Measurements from ENCODE around the gene DSCAM. TPM values are rescaled to one million over a fixed set of nuclear protein-coding genes. Genes with fewer than 3 reads are reported as not detected.

The DSCAM gene
- total and polyA plus RNA-seq, 2 experiments from 2014 or later: 0.07 TPM; not detected in 1

GRCh38 chr21:40602080-40602479, 244.9 kb downstream of the DSCAM start:
- H3K4me1 Mint-ChIP-seq: peaks cover 9% of the 10 kb centered on the region; the same call in 2 of the 3 replicates
- ATAC-seq (no peak), DNase-seq (ENCODE audit: low spot score) (no peak)
- no peaks in the 10 kb centered on the region for H3K36me3 ChIP-seq (ENCODE audit: insufficient read depth)
- no peak overlapping the region for H2AFZ ChIP-seq
- H4K20me1 ChIP-seq (replicated peaks; ENCODE audit: insufficient read depth): no peaks in the 10 kb centered on the region
- H3K4me3 Mint-ChIP-seq: no peak overlapping the region
- H3K36me3 Mint-ChIP-seq (ENCODE audit: low read depth): peaks cover 9% of the 10 kb centered on the region
- no peaks in the 10 kb centered on the region for H3F3A ChIP-seq (replicated peaks; ENCODE audit: low read depth)
- peaks cover 85% of the 10 kb centered on the region for H3K9me3 Mint-ChIP-seq
- H3K4me1 ChIP-seq (ENCODE audit: insufficient read depth): no peaks in the 10 kb centered on the region
- no peak overlapping the region for H3K27ac ChIP-seq (ENCODE audit: low read depth)
- no peaks in the 10 kb centered on the region for H3K9me2 ChIP-seq (ENCODE audit: insufficient read depth)
- no peaks in the 10 kb centered on the region for H3K27me3 ChIP-seq (ENCODE audit: insufficient read depth)
- peaks cover 6% of the 10 kb centered on the region for H3K27me3 Mint-ChIP-seq (ENCODE audit: insufficient read depth, low read depth, poor library complexity)
- H3K4me2 ChIP-seq: no peak overlapping the region
- no peaks in the 10 kb centered on the region for H3K79me2 ChIP-seq (replicated peaks; ENCODE audit: insufficient read depth)
- no peak for TF ChIP-seq JUNB (IDR thresholded peaks at IDR 0.05; ENCODE audit: unreplicated experiment)
- no peak overlapping the region for H3K27ac Mint-ChIP-seq
- H3K4me3 ChIP-seq: no peak overlapping the region

GRCh38 chr21:40595806-40596205, 251.2 kb downstream of the DSCAM start:
- Mint-ChIP-seq H3K4me1 (no peaks in the 10 kb centered on the region), H3K36me3 (ENCODE audit: low read depth) (peaks cover 2% of the 10 kb centered on the region; the same call in 2 of the 3 replicates), H3K27me3 (ENCODE audit: insufficient read depth, low read depth, poor library complexity) (peaks cover 2% of the 10 kb centered on the region), H3K27ac (no peak overlapping the region), H3K9me3 (peaks cover 87% of the 10 kb centered on the region), H3K4me3 (no peak overlapping the region)
- DNase-seq (ENCODE audit: low spot score): no peak
- no peaks in the 10 kb centered on the region for H3K4me1 ChIP-seq (ENCODE audit: insufficient read depth)
- no peaks in the 10 kb centered on the region for H3K27me3 ChIP-seq (ENCODE audit: insufficient read depth)
- H3K36me3 ChIP-seq (ENCODE audit: insufficient read depth): no peaks in the 10 kb centered on the region
- H3F3A ChIP-seq (replicated peaks; ENCODE audit: low read depth): no peaks in the 10 kb centered on the region
- no peaks in the 10 kb centered on the region for H3K9me2 ChIP-seq (ENCODE audit: insufficient read depth)
- no peak overlapping the region for H3K27ac ChIP-seq (ENCODE audit: low read depth)
- no peak for ATAC-seq
- no peak overlapping the region for H3K4me3 ChIP-seq
- H4K20me1 ChIP-seq (replicated peaks; ENCODE audit: insufficient read depth): no peaks in the 10 kb centered on the region
- H3K4me2 ChIP-seq: no peak overlapping the region
- no peaks in the 10 kb centered on the region for H3K79me2 ChIP-seq (replicated peaks; ENCODE audit: insufficient read depth)
- no peak overlapping the region for H2AFZ ChIP-seq
- no peak for TF ChIP-seq NANOG (IDR thresholded peaks at IDR 0.05; ENCODE audit: borderline replicate concordance)
- no peak for TF ChIP-seq EZH2 (IDR thresholded peaks at IDR 0.05; ENCODE audit: low read depth, unreplicated experiment)
- TF ChIP-seq ZNF114 (CRISPR knock-in tag; IDR thresholded peaks at IDR 0.05): no peak
- TF ChIP-seq CTCF (conservative IDR thresholded peaks at IDR 0.05; ENCODE audit: low read depth in 2 of 2): no peak
- TF ChIP-seq REST (IDR thresholded peaks at IDR 0.05; ENCODE audit: unreplicated experiment): no peak
- TF ChIP-seq JUNB (IDR thresholded peaks at IDR 0.05; ENCODE audit: unreplicated experiment): no peak
- no peak for TF ChIP-seq POLR2AphosphoS5 (IDR thresholded peaks at IDR 0.05; ENCODE audit: low read depth)
- TF ChIP-seq ZNF462 (CRISPR knock-in tag; IDR thresholded peaks at IDR 0.05): no peak
- TF ChIP-seq, protein P1, sequence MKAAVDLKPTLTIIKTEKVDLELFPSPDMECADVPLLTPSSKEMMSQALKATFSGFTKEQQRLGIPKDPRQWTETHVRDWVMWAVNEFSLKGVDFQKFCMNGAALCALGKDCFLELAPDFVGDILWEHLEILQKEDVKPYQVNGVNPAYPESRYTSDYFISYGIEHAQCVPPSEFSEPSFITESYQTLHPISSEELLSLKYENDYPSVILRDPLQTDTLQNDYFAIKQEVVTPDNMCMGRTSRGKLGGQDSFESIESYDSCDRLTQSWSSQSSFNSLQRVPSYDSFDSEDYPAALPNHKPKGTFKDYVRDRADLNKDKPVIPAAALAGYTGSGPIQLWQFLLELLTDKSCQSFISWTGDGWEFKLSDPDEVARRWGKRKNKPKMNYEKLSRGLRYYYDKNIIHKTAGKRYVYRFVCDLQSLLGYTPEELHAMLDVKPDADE (IDR thresholded peaks at IDR 0.05): no peak
- no peak for TF ChIP-seq EZH2phosphoT487 (IDR thresholded peaks at IDR 0.05; ENCODE audit: unreplicated experiment)

All from GM23338 (cell line).